Sigmoid colon (tissue), 7 donors: ENCODE measurements around the gene SPRY2. TPM values are rescaled to one million over a fixed set of nuclear protein-coding genes. Genes with fewer than 3 reads are reported as not detected.
A peak's percentile ranks its signal among the peaks of the same experiment; 100 is the strongest.

Experiments used
- DNase-seq: peaks from one replicate; pipeline ENCODE4 v3.0.0-alpha.2; 2019
- H3K27ac ChIP-seq, 4 donors: fragments of 200-600 bp; sonication (generic); one replicate each; pipeline ENCODE4 v1.5.1; 2016 to 2019; ENCODE audit warnings: mild to moderate bottlenecking in 1 of 4
- H3K27me3 ChIP-seq, 3 donors: fragments of 200-600 bp; sonication (generic); one replicate each; pipeline ENCODE4 v1.5.1; 2019; ENCODE audit warnings: mild to moderate bottlenecking in 1 of 3
- H3K36me3 ChIP-seq, 4 donors: fragments of 200-600 bp; sonication (generic); one replicate each; pipeline ENCODE4 v1.5.1; 2016 to 2019
- H3K4me1 ChIP-seq, 4 donors: fragments of 200-600 bp; sonication (generic); one replicate each; pipeline ENCODE4 v1.5.1; 2017 to 2019
- H3K4me3 ChIP-seq, 4 donors: fragments of 200-600 bp; sonication (generic); one replicate each; pipeline ENCODE4 v1.5.1; 2017 to 2019; ENCODE audit warnings: mild to moderate bottlenecking in 2 of 4, moderate library complexity in 1 of 4
- H3K9me3 ChIP-seq, 4 donors: fragments of 200-600 bp in 3 of 4; sonication (generic) in 3 of 4; one replicate each; pipeline versions ENCODE4 v1.5.1 to v1.6.1; 2013 to 2019
- CTCF ChIP-seq, 4 experiments: fragments of 450-650 bp in 3 of 4; fragments of 200-600 bp in 1 of 4; IDR thresholded peaks; one replicate each; pipeline ENCODE4 v1.5.1; 2016 to 2019; ENCODE audit warnings: antibody characterized with exemption in 4 of 4, mild to moderate bottlenecking in 3 of 4, moderate library complexity in 2 of 4
- EP300 ChIP-seq, 4 donors: sonication (generic); formaldehyde crosslinking; IDR thresholded peaks; one replicate each; pipeline ENCODE4 v1.6.1; 2017; ENCODE audit warnings: antibody characterized with exemption in 4 of 4
- POLR2A ChIP-seq, 2 donors: fragments of 450-650 bp; IDR thresholded peaks; one replicate each; pipeline ENCODE4 v1.6.1; 2016; ENCODE audit warnings: antibody characterized with exemption in 2 of 2, mild to moderate bottlenecking in 2 of 2, moderate library complexity in 2 of 2
- POLR2AphosphoS5 ChIP-seq, 4 donors: sonication (generic); formaldehyde crosslinking; IDR thresholded peaks; one replicate each; pipeline ENCODE4 v1.6.1; 2017; ENCODE audit warnings: antibody characterized with exemption in 4 of 4
- WGBS, 2 donors: extraction: QIAGEN DNeasy Blood & Tissue Kit; methylation state at CpG; one replicate each; pipeline ENCODE4 v1.1.7; 2013; 5-methylcytosine and 5-hydroxymethylcytosine counted together
- intact Hi-C: fragments of 100-400 bp; cut with DNase I; formaldehyde crosslinking; loops from one replicate; pipeline ENCODE4 v1.15.1; 2023
- polyA plus RNA-seq, 3 donors: library from polyadenylated mRNA; stranded (reverse); fragments of 200-250 nt; gene quantifications; one replicate each; pipeline ENCODE4 v1.2.3, GENCODE V29; 2013
- total RNA-seq, 4 donors: library from RNA; depleted of rRNA; stranded (reverse); fragments of >200 nt; gene quantifications; one replicate each; pipeline ENCODE4 v1.1.0, GENCODE V29; 2016
- donor health status: healthy with polysubstance abuse.
- donor health status: Bipolar disorder and iron deficiency.
- donor health status: healthy.

The SPRY2 gene
- total and polyA plus RNA-seq, 7 donors, result 27.7 to 74.2 (median 33.5) TPM

- H3K4me3 ChIP-seq, result peak overlapping the region in 1 of 4 donors; percentile 12
- no peaks in the 10 kb centered on the region for H3K36me3 ChIP-seq
- H3K27me3 ChIP-seq, result no peaks in the 10 kb centered on the region
- TF ChIP-seq POLR2AphosphoS5 (IDR thresholded peaks at IDR 0.05), result no peak
- TF ChIP-seq CTCF (IDR thresholded peaks at IDR 0.05), result peak; percentile 23 to 70 (median 58)
- no peak for TF ChIP-seq POLR2A (IDR thresholded peaks at IDR 0.05)
- TF ChIP-seq EP300 (IDR thresholded peaks at IDR 0.05), result no peak
- intact Hi-C loops, result loop anchor here (2.0 to 10.0 kb wide), 2 partner anchors 19 to 661 kb away; no protein-coding TSS in a partner anchor
- peaks cover 0 to 4% (median 0%) of the 10 kb centered on the region in 4 donors for H3K4me1 ChIP-seq
- H3K9me3 ChIP-seq, result no peaks in the 10 kb centered on the region
- no peak for DNase-seq
- 1 to 7% methylated on average over 3 of the region's 3 CpGs for WGBS, 2 donors
- H3K27ac ChIP-seq, result no peak overlapping the region
These were observed 23.1 kb upstream of the SPRY2 start for GRCh38 chr13:80363890-80364503.

- H3K9me3 ChIP-seq, result no peaks in the 10 kb centered on the region
- H3K27me3 ChIP-seq, result no peaks in the 10 kb centered on the region
- H3K4me1 ChIP-seq, result peaks cover 0 to 4% (median 0%) of the 10 kb centered on the region in 4 donors
- WGBS, 2 donors, result 55 to 67% methylated on average over 4 of the region's 4 CpGs
- DNase-seq, result no peak
- H3K27ac ChIP-seq, result peak overlapping the region in 1 of 4 donors; percentile 22
- H3K36me3 ChIP-seq, result no peaks in the 10 kb centered on the region
- no peak overlapping the region for H3K4me3 ChIP-seq
- TF ChIP-seq CTCF (IDR thresholded peaks at IDR 0.05), result no peak
- TF ChIP-seq POLR2A (IDR thresholded peaks at IDR 0.05), result no peak
- TF ChIP-seq POLR2AphosphoS5 (IDR thresholded peaks at IDR 0.05), result no peak
- intact Hi-C loops, result loop anchor here (2.0 to 10.0 kb wide), 2 partner anchors 18 to 662 kb away; no protein-coding TSS in a partner anchor
These were observed 21.6 kb upstream of the SPRY2 start for GRCh38 chr13:80362481-80362880.

GRCh38 chr13:80361883-80362327 lies 21.0 kb upstream of the SPRY2 start:
- 48 to 74% methylated on average over 2 of the region's 2 CpGs for WGBS, 2 donors
- Histone ChIP-seq H3K4me3 (no peak overlapping the region), H3K9me3 (no peaks in the 10 kb centered on the region), H3K27me3 (no peaks in the 10 kb centered on the region), H3K36me3 (no peaks in the 10 kb centered on the region), H3K27ac (peak overlapping the region in 1 of 4 donors; percentile 22), H3K4me1 (peaks cover 0 to 4% (median 0%) of the 10 kb centered on the region in 4 donors)
- intact Hi-C loops, result loop anchor here (2.0 to 10.0 kb wide), 2 partner anchors 17 to 663 kb away; no protein-coding TSS in a partner anchor
- DNase-seq, result no peak
- TF ChIP-seq EP300 (IDR thresholded peaks at IDR 0.05) (no peak), POLR2A (IDR thresholded peaks at IDR 0.05) (no peak), CTCF (IDR thresholded peaks at IDR 0.05) (no peak), POLR2AphosphoS5 (IDR thresholded peaks at IDR 0.05) (no peak)

- WGBS, 2 donors, result 28 to 65% methylated on average over 2 of the region's 2 CpGs
- no peaks in the 10 kb centered on the region for H3K36me3 ChIP-seq
- H3K27ac ChIP-seq, result peak overlapping the region in 1 of 4 donors; percentile 22
- TF ChIP-seq POLR2AphosphoS5 (IDR thresholded peaks at IDR 0.05) (no peak), CTCF (IDR thresholded peaks at IDR 0.05) (no peak), POLR2A (IDR thresholded peaks at IDR 0.05) (no peak), EP300 (IDR thresholded peaks at IDR 0.05) (no peak)
- H3K4me1 ChIP-seq, result peaks cover 0 to 4% (median 0%) of the 10 kb centered on the region in 4 donors
- no peaks in the 10 kb centered on the region for H3K9me3 ChIP-seq
- H3K4me3 ChIP-seq, result no peak overlapping the region
- no peak for DNase-seq
- intact Hi-C loops, result loop anchor here (10.0 kb wide), 1 partner anchor 664 kb away; no protein-coding TSS in a partner anchor
- no peaks in the 10 kb centered on the region for H3K27me3 ChIP-seq
These were observed 20.4 kb upstream of the SPRY2 start for GRCh38 chr13:80361298-80361697.
